ENCODE measurements around the gene GNG12.

DNA sequence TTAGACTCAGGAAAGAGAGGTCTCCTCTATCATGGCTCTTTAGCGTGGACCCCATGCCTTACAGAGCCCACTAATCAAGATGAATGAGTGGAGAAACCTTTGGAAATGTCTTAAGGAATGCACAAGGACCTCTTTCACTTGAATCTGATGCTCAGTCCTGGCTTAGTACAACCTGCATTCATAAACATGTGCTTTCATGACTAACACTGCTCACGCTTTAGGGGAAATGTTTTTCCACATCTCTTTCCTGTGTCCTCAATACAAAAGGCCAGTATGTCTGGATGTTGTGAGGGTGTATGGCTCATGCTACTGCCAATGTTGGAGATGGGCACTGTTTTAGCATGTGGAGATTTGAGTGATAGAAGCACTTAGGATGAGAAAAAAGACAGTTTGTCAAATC, 14.2 kb upstream of the GNG12 start:
- TF ChIP-seq, protein P1, sequence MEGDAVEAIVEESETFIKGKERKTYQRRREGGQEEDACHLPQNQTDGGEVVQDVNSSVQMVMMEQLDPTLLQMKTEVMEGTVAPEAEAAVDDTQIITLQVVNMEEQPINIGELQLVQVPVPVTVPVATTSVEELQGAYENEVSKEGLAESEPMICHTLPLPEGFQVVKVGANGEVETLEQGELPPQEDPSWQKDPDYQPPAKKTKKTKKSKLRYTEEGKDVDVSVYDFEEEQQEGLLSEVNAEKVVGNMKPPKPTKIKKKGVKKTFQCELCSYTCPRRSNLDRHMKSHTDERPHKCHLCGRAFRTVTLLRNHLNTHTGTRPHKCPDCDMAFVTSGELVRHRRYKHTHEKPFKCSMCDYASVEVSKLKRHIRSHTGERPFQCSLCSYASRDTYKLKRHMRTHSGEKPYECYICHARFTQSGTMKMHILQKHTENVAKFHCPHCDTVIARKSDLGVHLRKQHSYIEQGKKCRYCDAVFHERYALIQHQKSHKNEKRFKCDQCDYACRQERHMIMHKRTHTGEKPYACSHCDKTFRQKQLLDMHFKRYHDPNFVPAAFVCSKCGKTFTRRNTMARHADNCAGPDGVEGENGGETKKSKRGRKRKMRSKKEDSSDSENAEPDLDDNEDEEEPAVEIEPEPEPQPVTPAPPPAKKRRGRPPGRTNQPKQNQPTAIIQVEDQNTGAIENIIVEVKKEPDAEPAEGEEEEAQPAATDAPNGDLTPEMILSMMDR (IDR thresholded peaks at IDR 0.05), result no peak
- TF ChIP-seq POLR2A (IDR thresholded peaks at IDR 0.05), result no peak

Measured in adrenal gland (tissue), 5 donors.